Ishikawa (cell line): ENCODE measurements around the gene SMAP1.

ENCODE experiments used
- CEBPB ChIP-seq: IDR thresholded peaks from 2 replicates; pipeline ENCODE4 v1.6.1; 2012
- EP300 ChIP-seq: IDR thresholded peaks from 2 replicates; pipeline ENCODE4 v1.6.1; 2012; ENCODE audit warnings: borderline replicate concordance
- FOXM1 ChIP-seq: IDR thresholded peaks from 2 replicates; pipeline ENCODE4 v1.6.1; 2012; ENCODE audit warnings: low read depth, borderline replicate concordance
- TCF12 ChIP-seq: IDR thresholded peaks from 2 replicates; pipeline ENCODE4 v1.6.1; 2012; ENCODE audit warnings: low read depth
- YY1 ChIP-seq: IDR thresholded peaks from 2 replicates; pipeline ENCODE4 v1.6.1; 2012; ENCODE audit warnings: low read depth
- TF ChIP-seq, protein P1 (sequence below): IDR thresholded peaks from 2 replicates; pipeline ENCODE4 v1.6.1; 2012

DNA sequence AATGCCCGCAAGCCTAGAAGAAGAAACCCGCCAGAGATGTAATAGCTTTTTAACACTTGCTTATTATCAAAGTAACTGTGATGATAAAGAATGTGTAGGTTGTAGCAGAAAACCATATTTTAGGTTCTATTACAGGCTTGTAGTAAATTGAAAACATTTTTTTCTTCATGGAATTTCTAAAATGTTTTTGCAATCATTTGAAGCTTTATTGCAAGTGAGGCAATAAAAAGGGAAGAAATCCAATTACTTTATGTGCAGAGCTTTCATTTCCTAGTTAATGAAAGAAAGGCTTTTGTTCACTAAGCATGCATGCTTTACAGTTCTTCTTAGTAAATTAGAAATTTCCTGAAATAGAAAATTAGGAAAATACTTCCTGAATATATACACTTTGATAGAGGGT lies 154.1 kb downstream of the SMAP1 start:
- TF ChIP-seq TCF12 (no peak), EP300 (no peak), CEBPB (no peak), FOXM1 (no peak), YY1 (no peak)
- TF ChIP-seq, protein P1, sequence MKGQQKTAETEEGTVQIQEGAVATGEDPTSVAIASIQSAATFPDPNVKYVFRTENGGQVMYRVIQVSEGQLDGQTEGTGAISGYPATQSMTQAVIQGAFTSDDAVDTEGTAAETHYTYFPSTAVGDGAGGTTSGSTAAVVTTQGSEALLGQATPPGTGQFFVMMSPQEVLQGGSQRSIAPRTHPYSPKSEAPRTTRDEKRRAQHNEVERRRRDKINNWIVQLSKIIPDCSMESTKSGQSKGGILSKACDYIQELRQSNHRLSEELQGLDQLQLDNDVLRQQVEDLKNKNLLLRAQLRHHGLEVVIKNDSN = no peak
